SK-N-SH (cell line): ENCODE measurements around the gene LENG1.

Experiments used
- EZH2phosphoT487 ChIP-seq: fragments of 200-600 bp; sonication (generic); IDR thresholded peaks from 2 replicates; pipeline ENCODE4 v1.6.1; 2017; ENCODE audit warnings: low read depth, mixed run types, mild to moderate bottlenecking, antibody characterized with exemption, moderate library complexity, borderline replicate concordance
- FOXM1 ChIP-seq: IDR thresholded peaks from 2 replicates; pipeline ENCODE4 v1.4.0; 2012; ENCODE audit warnings: low read depth, mild to moderate bottlenecking
- POLR2AphosphoS5 ChIP-seq: IDR thresholded peaks from 2 replicates; pipeline ENCODE4 v1.6.1; 2012; ENCODE audit warnings: low read depth, low read length
- RAD21 ChIP-seq: IDR thresholded peaks from 2 replicates; pipeline ENCODE4 v1.6.1; 2012; ENCODE audit warnings: mild to moderate bottlenecking, low read length
- REST ChIP-seq: IDR thresholded peaks from 2 replicates; pipeline ENCODE4 v1.6.1; 2012; ENCODE audit warnings: mild to moderate bottlenecking, low read depth, low read length, moderate library complexity
- YY1 ChIP-seq: IDR thresholded peaks from 2 replicates; pipeline ENCODE4 v1.4.0; 2012; ENCODE audit warnings: low read depth, mild to moderate bottlenecking
- TF ChIP-seq, protein P1 (sequence below): IDR thresholded peaks from 2 replicates; pipeline ENCODE4 v1.4.0; 2012; ENCODE audit warnings: low read depth

DNA sequence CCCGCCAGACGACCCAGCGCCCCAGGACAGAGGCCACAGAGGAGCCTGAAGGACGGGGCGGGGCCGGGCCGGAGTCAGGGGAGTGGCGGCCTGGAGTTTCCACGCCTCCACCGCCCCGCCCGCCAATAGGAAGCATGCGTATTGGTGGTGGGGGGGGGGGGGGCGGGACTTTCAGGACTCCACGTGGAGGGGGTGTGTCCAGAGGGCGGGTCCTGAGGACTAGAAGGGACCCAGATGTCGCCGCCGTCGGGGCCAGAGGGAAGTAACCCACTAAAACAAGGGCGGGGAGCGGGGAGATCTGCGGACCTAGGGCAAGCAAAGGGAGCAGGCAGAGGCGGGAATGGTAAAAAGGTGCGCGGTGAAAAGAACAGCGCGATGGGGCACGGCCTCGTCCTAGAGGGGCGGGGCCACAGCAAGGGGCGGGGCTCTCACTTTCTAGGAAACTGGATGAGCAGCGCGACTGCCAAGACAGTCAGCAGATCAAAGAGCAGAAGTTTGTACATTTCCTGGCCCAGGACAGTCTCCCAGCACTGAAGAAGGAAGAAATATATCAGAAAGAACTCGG, 2.8 kb upstream of the LENG1 start:
- TF ChIP-seq, protein P1, sequence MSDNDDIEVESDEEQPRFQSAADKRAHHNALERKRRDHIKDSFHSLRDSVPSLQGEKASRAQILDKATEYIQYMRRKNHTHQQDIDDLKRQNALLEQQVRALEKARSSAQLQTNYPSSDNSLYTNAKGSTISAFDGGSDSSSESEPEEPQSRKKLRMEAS = no peak
- TF ChIP-seq RAD21 (no peak), POLR2AphosphoS5 (no peak), FOXM1 (no peak), EZH2phosphoT487 (no peak), YY1 (no peak), REST (no peak)
